ENCODE results near the gene OR2B3.

OR2B3 gene

DNA sequence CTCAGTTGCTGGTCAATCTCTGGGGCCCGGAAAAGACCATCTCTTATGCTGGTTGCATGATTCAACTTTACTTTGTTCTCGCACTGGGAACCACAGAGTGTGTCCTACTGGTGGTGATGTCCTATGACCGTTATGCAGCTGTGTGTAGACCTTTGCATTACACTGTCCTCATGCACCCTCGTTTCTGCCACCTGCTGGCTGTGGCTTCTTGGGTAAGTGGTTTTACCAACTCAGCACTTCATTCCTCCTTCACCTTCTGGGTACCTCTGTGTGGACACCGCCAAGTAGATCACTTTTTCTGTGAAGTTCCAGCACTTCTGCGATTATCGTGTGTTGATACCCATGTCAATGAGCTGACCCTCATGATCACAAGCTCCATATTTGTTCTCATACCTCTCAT is 25.0 kb upstream of the OR2B3 start:
- no peak overlapping the region for H3K4me3 ChIP-seq (IDR thresholded peaks at IDR 0.05; ENCODE audit: insufficient read depth, low read depth, low read length)
- H2AFZ ChIP-seq (ENCODE audit: low read depth) = no peak overlapping the region
- H3K36me3 ChIP-seq (ENCODE audit: insufficient read depth) = no peaks in the 10 kb centered on the region
- H3K4me1 ChIP-seq (ENCODE audit: low read depth, poor library complexity, severe bottlenecking) = no peaks in the 10 kb centered on the region
- no peak overlapping the region for H3K4me2 ChIP-seq
- TF ChIP-seq, protein P1, sequence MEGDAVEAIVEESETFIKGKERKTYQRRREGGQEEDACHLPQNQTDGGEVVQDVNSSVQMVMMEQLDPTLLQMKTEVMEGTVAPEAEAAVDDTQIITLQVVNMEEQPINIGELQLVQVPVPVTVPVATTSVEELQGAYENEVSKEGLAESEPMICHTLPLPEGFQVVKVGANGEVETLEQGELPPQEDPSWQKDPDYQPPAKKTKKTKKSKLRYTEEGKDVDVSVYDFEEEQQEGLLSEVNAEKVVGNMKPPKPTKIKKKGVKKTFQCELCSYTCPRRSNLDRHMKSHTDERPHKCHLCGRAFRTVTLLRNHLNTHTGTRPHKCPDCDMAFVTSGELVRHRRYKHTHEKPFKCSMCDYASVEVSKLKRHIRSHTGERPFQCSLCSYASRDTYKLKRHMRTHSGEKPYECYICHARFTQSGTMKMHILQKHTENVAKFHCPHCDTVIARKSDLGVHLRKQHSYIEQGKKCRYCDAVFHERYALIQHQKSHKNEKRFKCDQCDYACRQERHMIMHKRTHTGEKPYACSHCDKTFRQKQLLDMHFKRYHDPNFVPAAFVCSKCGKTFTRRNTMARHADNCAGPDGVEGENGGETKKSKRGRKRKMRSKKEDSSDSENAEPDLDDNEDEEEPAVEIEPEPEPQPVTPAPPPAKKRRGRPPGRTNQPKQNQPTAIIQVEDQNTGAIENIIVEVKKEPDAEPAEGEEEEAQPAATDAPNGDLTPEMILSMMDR (conservative IDR thresholded peaks at IDR 0.05; ENCODE audit: low read depth, low read length) = no peak
- H3K27ac ChIP-seq = no peak overlapping the region
- H3K79me2 ChIP-seq (ENCODE audit: insufficient read depth, low read depth) = no peaks in the 10 kb centered on the region
- H4K20me1 ChIP-seq (ENCODE audit: insufficient read depth) = no peaks in the 10 kb centered on the region
- no peak overlapping the region for H3K9ac ChIP-seq
- H3K27me3 ChIP-seq (ENCODE audit: insufficient read depth, low read depth) = no peaks in the 10 kb centered on the region

DNA sequence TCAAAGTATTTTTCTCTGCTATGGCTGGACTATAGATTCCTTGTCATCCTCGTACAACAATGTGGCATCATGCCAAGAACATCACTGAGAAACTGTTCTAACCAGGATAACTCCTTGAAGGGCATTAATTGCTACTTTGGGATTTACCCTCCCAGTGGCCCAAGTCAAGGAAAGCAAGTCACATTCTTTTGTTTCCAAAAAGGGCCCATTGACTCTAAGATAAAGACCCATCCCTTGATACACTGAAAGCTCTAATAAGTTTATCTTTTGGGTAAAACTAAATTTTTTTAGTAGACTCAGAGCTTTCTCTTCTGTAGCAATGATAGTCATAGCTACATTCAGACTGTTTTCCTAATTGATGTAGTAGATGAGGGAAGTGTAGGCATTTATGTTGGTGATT is 20.6 kb upstream of the OR2B3 start, which contains the start of gene OR2J3:
Gene OR2J3 (plus strand): TSS at position 301 of the 400 bp plus-strand sequence. CDS start 3,833 bp downstream, outside the sequence.
- Histone ChIP-seq H3K27ac (no peak within 1 kb of the TSS), H3K9ac (no peak within 1 kb of the TSS), H3K4me2 (no peak within 1 kb of the TSS), H2AFZ (ENCODE audit: low read depth) (no peak within 1 kb of the TSS), H4K20me1 (ENCODE audit: insufficient read depth) (no peaks in the 10 kb centered on the region), H3K4me3 (IDR thresholded peaks at IDR 0.05; ENCODE audit: insufficient read depth, low read depth, low read length) (no peak within 1 kb of the TSS), H3K36me3 (ENCODE audit: insufficient read depth) (no peaks in the 10 kb centered on the region), H3K4me1 (ENCODE audit: low read depth, poor library complexity, severe bottlenecking) (no peaks in the 10 kb centered on the region), H3K27me3 (ENCODE audit: insufficient read depth, low read depth) (no peaks in the 10 kb centered on the region), H3K79me2 (ENCODE audit: insufficient read depth, low read depth) (no peaks in the 10 kb centered on the region)
- TF ChIP-seq, protein P1 (conservative IDR thresholded peaks at IDR 0.05; ENCODE audit: low read depth, low read length) = no peak

DNA sequence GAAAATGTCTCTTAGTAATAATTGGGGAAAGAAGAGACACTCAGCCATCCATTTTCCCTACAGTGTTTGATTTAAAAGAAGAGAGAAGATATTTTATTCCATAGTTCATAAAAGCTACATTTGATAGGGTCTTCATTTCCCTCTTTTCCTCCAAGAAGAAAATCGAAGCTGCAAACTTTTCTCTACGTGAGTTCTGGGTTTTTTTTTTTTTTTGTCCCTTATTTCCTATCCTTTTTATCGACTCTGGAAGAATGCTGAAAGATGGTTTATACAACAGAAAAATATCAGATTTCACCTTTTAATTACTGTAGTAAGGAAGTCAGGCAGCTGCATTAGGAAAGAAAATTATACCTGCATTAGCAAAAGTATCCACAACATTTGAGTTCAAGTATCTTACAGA is 12.1 kb upstream of the OR2B3 start, which contains the start of gene OR2J1:
Gene OR2J1 (plus strand): TSS at position 301 of the 400 bp plus-strand sequence. CDS start 1,453 bp downstream, outside the sequence.
- Histone ChIP-seq H3K27me3 (ENCODE audit: insufficient read depth, low read depth) (no peaks in the 10 kb centered on the region), H3K36me3 (ENCODE audit: insufficient read depth) (no peaks in the 10 kb centered on the region), H3K9ac (no peak within 1 kb of the TSS), H3K4me2 (no peak within 1 kb of the TSS), H3K4me1 (ENCODE audit: low read depth, poor library complexity, severe bottlenecking) (no peaks in the 10 kb centered on the region), H3K4me3 (IDR thresholded peaks at IDR 0.05; ENCODE audit: insufficient read depth, low read depth, low read length) (no peak within 1 kb of the TSS), H4K20me1 (ENCODE audit: insufficient read depth) (no peaks in the 10 kb centered on the region), H3K79me2 (ENCODE audit: insufficient read depth, low read depth) (no peaks in the 10 kb centered on the region), H2AFZ (ENCODE audit: low read depth) (no peak within 1 kb of the TSS), H3K27ac (no peak within 1 kb of the TSS)
- TF ChIP-seq, protein P1 (conservative IDR thresholded peaks at IDR 0.05; ENCODE audit: low read depth, low read length) = no peak

DNA sequence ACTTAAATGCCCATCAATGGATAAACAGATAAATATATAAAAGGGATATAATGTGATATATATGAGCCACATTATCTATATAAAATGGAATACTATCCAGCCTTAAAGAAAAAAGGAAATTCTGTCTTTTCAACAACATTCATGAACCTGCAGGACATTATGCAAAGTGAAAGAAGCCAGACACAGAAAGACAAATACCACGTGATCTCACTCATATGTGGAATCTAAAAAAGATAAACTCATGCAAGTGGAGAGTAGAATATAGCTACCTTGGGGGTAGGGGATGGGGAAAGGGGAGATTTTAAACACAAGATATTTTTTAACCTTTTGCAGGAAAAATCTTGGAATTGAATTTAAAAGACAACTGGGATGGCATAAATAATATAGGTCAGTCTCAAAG is 10.7 kb upstream of the OR2B3 start:
- no peaks in the 10 kb centered on the region for H3K36me3 ChIP-seq (ENCODE audit: insufficient read depth)
- H3K27ac ChIP-seq = no peak overlapping the region
- H3K4me1 ChIP-seq (ENCODE audit: low read depth, poor library complexity, severe bottlenecking) = no peaks in the 10 kb centered on the region
- no peaks in the 10 kb centered on the region for H3K27me3 ChIP-seq (ENCODE audit: insufficient read depth, low read depth)
- TF ChIP-seq, protein P1 (conservative IDR thresholded peaks at IDR 0.05; ENCODE audit: low read depth, low read length) = no peak
- no peak overlapping the region for H2AFZ ChIP-seq (ENCODE audit: low read depth)
- H3K79me2 ChIP-seq (ENCODE audit: insufficient read depth, low read depth) = no peaks in the 10 kb centered on the region
- no peak overlapping the region for H3K9ac ChIP-seq
- H3K4me3 ChIP-seq (IDR thresholded peaks at IDR 0.05; ENCODE audit: insufficient read depth, low read depth, low read length) = no peak overlapping the region
- H4K20me1 ChIP-seq (ENCODE audit: insufficient read depth) = no peaks in the 10 kb centered on the region
- H3K4me2 ChIP-seq = no peak overlapping the region

All from KMS-11 (cell line).